CD4-positive, alpha-beta memory T cell (primary cell): ENCODE results near the gene ELN. TPM values are rescaled to one million over a fixed set of nuclear protein-coding genes. Genes with fewer than 3 reads are reported as not detected.

Experiments
- CTCF ChIA-PET: fragments of 350-600 bp; sonication (Branson Sonifier 250); formaldehyde crosslinking; loops from one replicate; lab custom pipeline; 2021; ENCODE audit warnings: inconsistent platforms; ENCODE audit not compliant: partially characterized antibody; lab: Charles Lee
- POLR2A ChIA-PET: fragments of 350-600 bp; sonication (Branson Sonifier 250); formaldehyde crosslinking; loops from one replicate; lab custom pipeline; 2021; ENCODE audit not compliant: partially characterized antibody; lab: Charles Lee
- DNase-seq, 5 donors: peaks; one replicate each; pipeline versions ENCODE4 v3.0.0 to v3.0.0-alpha.2; 2020 to 2022; ENCODE audit warnings: mixed read lengths in 1 of 5
- H3K27ac ChIP-seq: one replicate; pipeline ENCODE4 v1.7.0; 2013; ENCODE audit warnings: low read depth, low read length
- H3K27me3 ChIP-seq: 2 replicates; pipeline ENCODE4 v1.7.0; 2013; ENCODE audit warnings: mild to moderate bottlenecking, low read length, moderate library complexity; ENCODE audit not compliant: insufficient read depth
- H3K36me3 ChIP-seq: 2 replicates; pipeline ENCODE4 v1.7.0; 2013; ENCODE audit warnings: mild to moderate bottlenecking, low read length, moderate library complexity; ENCODE audit not compliant: insufficient read depth
- H3K4me1 ChIP-seq: 2 replicates; pipeline ENCODE4 v1.7.0; 2013; ENCODE audit warnings: mild to moderate bottlenecking, low read length, moderate library complexity; ENCODE audit not compliant: insufficient read depth
- H3K4me3 ChIP-seq, 2 donors: one replicate each; pipeline ENCODE4 v1.7.0; 2013; ENCODE audit warnings: low read length in 2 of 2, mild to moderate bottlenecking in 1 of 2
- H3K9me3 ChIP-seq, 2 donors: one replicate each; pipeline ENCODE4 v1.7.0; 2013; ENCODE audit warnings: low read length in 2 of 2, control low read depth in 1 of 2; ENCODE audit not compliant: control insufficient read depth in 1 of 2
- H3K27ac Mint-ChIP-seq, 7 donors: one replicate each; pipeline ENCODE4 v1.8.0; 2020 to 2021; ENCODE audit warnings: mixed read lengths in 7 of 7, mild to moderate bottlenecking in 6 of 7, inconsistent platforms in 3 of 7, moderate library complexity in 3 of 7
- H3K27me3 Mint-ChIP-seq, 2 donors: one replicate each; pipeline ENCODE4 v1.8.0; 2020 to 2021; ENCODE audit warnings: mixed read lengths in 2 of 2
- H3K36me3 Mint-ChIP-seq, 2 donors: one replicate each; pipeline ENCODE4 v1.8.0; 2020 to 2021; ENCODE audit warnings: mixed read lengths in 2 of 2, inconsistent platforms in 1 of 2, mild to moderate bottlenecking in 1 of 2
- H3K4me1 Mint-ChIP-seq, 4 donors: one replicate each; pipeline ENCODE4 v1.8.0; 2020 to 2021; ENCODE audit warnings: mixed read lengths in 4 of 4, mild to moderate bottlenecking in 1 of 4
- H3K4me3 Mint-ChIP-seq, 8 donors: one replicate each; pipeline ENCODE4 v1.8.0; 2020 to 2021; ENCODE audit warnings: mixed read lengths in 8 of 8, mild to moderate bottlenecking in 7 of 8, moderate library complexity in 6 of 8, inconsistent platforms in 3 of 8
- H3K9me3 Mint-ChIP-seq, 8 donors: one replicate each; pipeline ENCODE4 v1.8.0; 2020 to 2021; ENCODE audit warnings: mixed read lengths in 8 of 8, mild to moderate bottlenecking in 5 of 8, inconsistent platforms in 3 of 8, moderate library complexity in 1 of 8
- intact Hi-C: fragments of 100-400 bp; cut with micrococcal nuclease; formaldehyde crosslinking; loops from one replicate; pipeline ENCODE4 v1.15.1; 2023
- polyA plus RNA-seq, 2 donors: library from polyadenylated mRNA; unstranded; fragments of 300-500 nt; fragmentation: Illumina TruSeq; gene quantifications; one replicate each; pipeline ENCODE4 v1.2.3, GENCODE V29; 2021
- total RNA-seq, 2 experiments: library from RNA; stranded (reverse); gene quantifications; one replicate each; pipeline ENCODE4 v1.2.3, GENCODE V29; 2021

The ELN gene
- total and polyA plus RNA-seq, 4 experiments from 2014 or later, result not detected

- Mint-ChIP-seq H3K36me3 (no peaks in the 10 kb centered on the region), H3K27me3 (peaks cover 4 to 12% of the 10 kb centered on the region in 2 donors), H3K9me3 (no peaks in the 10 kb centered on the region), H3K27ac (no peak overlapping the region), H3K4me3 (no peak overlapping the region), H3K4me1 (peaks cover 5 to 6% (median 6%) of the 10 kb centered on the region in 4 donors)
- Histone ChIP-seq H3K4me3 (no peak overlapping the region), H3K27ac (no peak overlapping the region), H3K36me3 (no peaks in the 10 kb centered on the region), H3K4me1 (peaks cover 7% of the 10 kb centered on the region), H3K9me3 (no peaks in the 10 kb centered on the region), H3K27me3 (no peaks in the 10 kb centered on the region)
- CTCF ChIA-PET, result no interaction called here
- DNase-seq, result no peak
- intact Hi-C loops, result no loop called here
- POLR2A ChIA-PET, result no interaction called here
Measured at GRCh38 chr7:74057216-74057925, 29.4 kb downstream of the ELN start.

- peak overlapping the region in 2 of 7 donors; percentile 55 to 66 for H3K27ac Mint-ChIP-seq
- no peak overlapping the region for H3K4me3 Mint-ChIP-seq
- H3K9me3 Mint-ChIP-seq, result no peaks in the 10 kb centered on the region
- peaks cover 5 to 7% (median 6%) of the 10 kb centered on the region in 4 donors for H3K4me1 Mint-ChIP-seq
- Histone ChIP-seq H3K4me1 (peaks cover 10% of the 10 kb centered on the region), H3K27ac (no peak overlapping the region), H3K36me3 (no peaks in the 10 kb centered on the region), H3K4me3 (no peak overlapping the region), H3K27me3 (no peaks in the 10 kb centered on the region), H3K9me3 (no peaks in the 10 kb centered on the region)
- intact Hi-C loops, result no loop called here
- CTCF ChIA-PET, result interaction anchor here (1.2 kb wide), 1 partner anchor 343 kb away, joined by 4 read pairs; no protein-coding TSS in a partner anchor
- DNase-seq, result no peak
- POLR2A ChIA-PET, result no interaction called here
- H3K27me3 Mint-ChIP-seq, result peaks cover 4 to 12% of the 10 kb centered on the region in 2 donors
- H3K36me3 Mint-ChIP-seq, result no peaks in the 10 kb centered on the region
Measured at GRCh38 chr7:74057987-74058386, 30.0 kb downstream of the ELN start.

GRCh38 chr7:74058486-74058885, 30.5 kb downstream of the ELN start:
- peak overlapping the region in 1 of 7 donors; percentile 66 for H3K27ac Mint-ChIP-seq
- no peaks in the 10 kb centered on the region for H3K9me3 ChIP-seq
- peaks cover 4 to 12% of the 10 kb centered on the region in 2 donors for H3K27me3 Mint-ChIP-seq
- H3K4me1 ChIP-seq, result peaks cover 10% of the 10 kb centered on the region
- H3K4me1 Mint-ChIP-seq, result peaks cover 5 to 7% (median 6%) of the 10 kb centered on the region in 4 donors
- DNase-seq, result no peak
- intact Hi-C loops, result no loop called here
- H3K4me3 ChIP-seq, result no peak overlapping the region
- no peak overlapping the region for H3K4me3 Mint-ChIP-seq
- H3K36me3 ChIP-seq, result no peaks in the 10 kb centered on the region
- no peak overlapping the region for H3K27ac ChIP-seq
- H3K9me3 Mint-ChIP-seq, result no peaks in the 10 kb centered on the region
- H3K27me3 ChIP-seq, result no peaks in the 10 kb centered on the region
- POLR2A ChIA-PET, result no interaction called here
- CTCF ChIA-PET, result interaction anchor here (1.2 kb wide), 1 partner anchor 343 kb away, joined by 4 read pairs; no protein-coding TSS in a partner anchor
- no peaks in the 10 kb centered on the region for H3K36me3 Mint-ChIP-seq

GRCh38 chr7:74059037-74059436, 31.1 kb downstream of the ELN start:
- peaks cover 4 to 11% of the 10 kb centered on the region in 2 donors for H3K27me3 Mint-ChIP-seq
- CTCF ChIA-PET, result interaction anchor here (1.2 kb wide), 1 partner anchor 342 kb away, joined by 4 read pairs; no protein-coding TSS in a partner anchor
- no peak overlapping the region for H3K27ac ChIP-seq
- no peak overlapping the region for H3K4me3 Mint-ChIP-seq
- H3K27me3 ChIP-seq, result no peaks in the 10 kb centered on the region
- no peak for DNase-seq
- peaks cover 5 to 7% (median 6%) of the 10 kb centered on the region in 4 donors for H3K4me1 Mint-ChIP-seq
- POLR2A ChIA-PET, result no interaction called here
- H3K9me3 Mint-ChIP-seq, result no peaks in the 10 kb centered on the region
- peaks cover 10% of the 10 kb centered on the region for H3K4me1 ChIP-seq
- no peaks in the 10 kb centered on the region for H3K9me3 ChIP-seq
- no peaks in the 10 kb centered on the region for H3K36me3 ChIP-seq
- peak overlapping the region in 2 of 7 donors; percentile 12 to 57 for H3K27ac Mint-ChIP-seq
- H3K4me3 ChIP-seq, result no peak overlapping the region
- H3K36me3 Mint-ChIP-seq, result no peaks in the 10 kb centered on the region
- intact Hi-C loops, result no loop called here

GRCh38 chr7:74059681-74060588, 32.0 kb downstream of the ELN start:
- H3K36me3 Mint-ChIP-seq, result no peaks in the 10 kb centered on the region
- H3K4me1 Mint-ChIP-seq, result peaks cover 5 to 7% (median 6%) of the 10 kb centered on the region in 4 donors
- H3K36me3 ChIP-seq, result no peaks in the 10 kb centered on the region
- no peak overlapping the region for H3K4me3 Mint-ChIP-seq
- H3K4me1 ChIP-seq, result peaks cover 10% of the 10 kb centered on the region
- DNase-seq, result no peak
- H3K27ac Mint-ChIP-seq, result peak overlapping the region in 2 of 7 donors; percentile 32 to 65
- intact Hi-C loops, result no loop called here
- no peaks in the 10 kb centered on the region for H3K9me3 Mint-ChIP-seq
- H3K4me3 ChIP-seq, result no peak overlapping the region
- peaks cover 4 to 11% of the 10 kb centered on the region in 2 donors for H3K27me3 Mint-ChIP-seq
- ChIA-PET POLR2A (no interaction called here), CTCF (interaction anchor here (1.2 to 1.3 kb wide), 2 partner anchors 33 to 341 kb away, joined by 3 read pairs; no protein-coding TSS in a partner anchor)
- H3K27me3 ChIP-seq, result no peaks in the 10 kb centered on the region
- no peaks in the 10 kb centered on the region for H3K9me3 ChIP-seq
- no peak overlapping the region for H3K27ac ChIP-seq

GRCh38 chr7:74061840-74062539, 34.0 kb downstream of the ELN start:
- peaks cover 5 to 7% (median 6%) of the 10 kb centered on the region in 4 donors for H3K4me1 Mint-ChIP-seq
- peak overlapping the region; percentile 46 to 78 (median 60) for H3K4me3 Mint-ChIP-seq
- Histone ChIP-seq H3K27ac (peak overlapping the region; percentile 46), H3K27me3 (no peaks in the 10 kb centered on the region), H3K36me3 (no peaks in the 10 kb centered on the region), H3K9me3 (no peaks in the 10 kb centered on the region), H3K4me3 (no peak overlapping the region), H3K4me1 (peaks cover 10% of the 10 kb centered on the region)
- no peaks in the 10 kb centered on the region for H3K9me3 Mint-ChIP-seq
- no peaks in the 10 kb centered on the region for H3K36me3 Mint-ChIP-seq
- ChIA-PET CTCF (no interaction called here), POLR2A (no interaction called here)
- intact Hi-C loops, result no loop called here
- peak overlapping the region; percentile 92 to 99 (median 97) for H3K27ac Mint-ChIP-seq
- peaks cover 4 to 11% of the 10 kb centered on the region in 2 donors for H3K27me3 Mint-ChIP-seq
- DNase-seq, result peak; percentile 76 to 85 (median 83)
